ENCODE data around the gene MTUS2. TPM values are rescaled to one million over a fixed set of nuclear protein-coding genes. Genes with fewer than 3 reads are reported as not detected.
A peak's percentile ranks its signal among the peaks of the same experiment; 100 is the strongest.

Gene MTUS2
- total RNA-seq, 2 donors from 2014 or later, result 1.9 to 4.9 TPM

DNA sequence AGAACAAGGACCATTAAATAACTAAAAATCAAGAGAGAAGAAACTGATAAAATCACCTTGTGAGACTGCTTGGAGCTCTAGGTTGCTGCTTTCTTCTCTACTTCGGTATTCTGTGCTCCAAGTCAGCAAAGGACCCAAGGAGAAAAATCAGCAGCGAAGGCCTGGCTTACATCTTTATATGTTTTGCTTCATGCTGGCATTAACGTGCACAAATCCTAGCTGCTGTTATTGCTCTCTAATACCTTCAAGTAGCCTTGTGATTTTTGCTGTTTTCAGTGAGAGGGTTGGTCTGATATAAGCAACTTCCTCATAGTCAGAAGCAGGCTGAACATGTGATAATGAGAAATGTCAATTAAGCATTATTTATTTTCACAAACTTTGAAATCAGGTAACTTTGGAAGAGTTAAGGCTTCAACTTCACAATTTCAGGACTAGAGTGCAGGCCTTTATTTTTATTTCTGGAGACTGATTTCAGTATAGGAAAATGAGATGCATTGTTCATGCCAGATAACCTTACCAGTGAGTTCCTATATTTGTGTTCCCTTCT, 410.2 kb downstream of the MTUS2 start:
- H3K36me3 Mint-ChIP-seq (ENCODE audit: low read depth), result no peaks in the 10 kb centered on the region
- no peak overlapping the region for H3K27ac Mint-ChIP-seq
- ATAC-seq (no peak), DNase-seq (no peak)
- no peaks in the 10 kb centered on the region for H3K4me1 Mint-ChIP-seq
- no peak overlapping the region for H3K4me3 Mint-ChIP-seq
- H3K27me3 Mint-ChIP-seq, result no peaks in the 10 kb centered on the region
- no peaks in the 10 kb centered on the region for H3K9me3 ChIP-seq (ENCODE audit: control insufficient read depth, low read length, poor library complexity, severe bottlenecking)

DNA sequence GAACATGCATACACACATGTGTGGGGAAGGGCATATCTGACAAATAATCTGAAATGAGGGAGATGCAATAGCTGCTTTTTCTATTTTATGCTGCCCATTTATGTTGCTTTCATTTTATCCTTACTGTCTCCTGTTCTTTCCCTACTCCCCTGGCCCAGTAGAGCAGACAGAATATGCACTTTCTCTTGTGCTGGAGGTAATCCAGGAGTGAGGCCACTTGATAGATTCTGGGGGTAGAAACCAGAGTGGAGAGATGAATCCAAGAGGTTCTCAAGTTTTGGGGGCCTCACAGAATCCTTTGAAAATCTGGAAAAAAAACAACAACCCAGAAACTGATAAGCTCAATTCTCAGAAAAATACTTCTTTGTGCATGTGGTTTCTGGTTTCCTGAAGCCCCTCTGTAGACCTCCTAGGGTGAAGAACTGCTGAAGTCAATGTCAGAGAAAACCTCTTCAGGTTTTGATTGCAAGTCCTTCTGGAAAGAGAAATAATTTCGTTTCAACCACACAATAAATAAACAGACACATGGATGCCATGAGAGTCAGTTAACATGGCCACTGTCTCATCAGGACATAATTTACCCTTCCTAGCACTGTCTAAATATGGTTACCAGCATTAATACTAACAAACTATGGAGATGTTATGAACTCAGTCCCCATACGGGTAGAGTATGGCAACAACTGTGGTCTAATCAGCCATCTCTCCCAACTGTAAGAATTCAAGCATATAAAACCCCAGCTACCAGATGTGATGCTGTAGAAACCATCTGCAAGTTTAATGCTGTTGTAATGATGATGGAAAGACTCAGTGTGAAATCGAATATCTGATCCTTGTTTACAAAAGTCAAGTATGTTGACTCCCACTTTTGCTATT, 419.8 kb downstream of the MTUS2 start:
- Mint-ChIP-seq H3K27ac (no peak overlapping the region), H3K4me3 (no peak overlapping the region), H3K4me1 (no peaks in the 10 kb centered on the region), H3K27me3 (peaks cover 16% of the 10 kb centered on the region), H3K36me3 (ENCODE audit: low read depth) (peaks cover 5% of the 10 kb centered on the region)
- no peak for DNase-seq
- ATAC-seq, result no peak
- H3K9me3 ChIP-seq (ENCODE audit: control insufficient read depth, low read length, poor library complexity, severe bottlenecking), result no peaks in the 10 kb centered on the region

DNA sequence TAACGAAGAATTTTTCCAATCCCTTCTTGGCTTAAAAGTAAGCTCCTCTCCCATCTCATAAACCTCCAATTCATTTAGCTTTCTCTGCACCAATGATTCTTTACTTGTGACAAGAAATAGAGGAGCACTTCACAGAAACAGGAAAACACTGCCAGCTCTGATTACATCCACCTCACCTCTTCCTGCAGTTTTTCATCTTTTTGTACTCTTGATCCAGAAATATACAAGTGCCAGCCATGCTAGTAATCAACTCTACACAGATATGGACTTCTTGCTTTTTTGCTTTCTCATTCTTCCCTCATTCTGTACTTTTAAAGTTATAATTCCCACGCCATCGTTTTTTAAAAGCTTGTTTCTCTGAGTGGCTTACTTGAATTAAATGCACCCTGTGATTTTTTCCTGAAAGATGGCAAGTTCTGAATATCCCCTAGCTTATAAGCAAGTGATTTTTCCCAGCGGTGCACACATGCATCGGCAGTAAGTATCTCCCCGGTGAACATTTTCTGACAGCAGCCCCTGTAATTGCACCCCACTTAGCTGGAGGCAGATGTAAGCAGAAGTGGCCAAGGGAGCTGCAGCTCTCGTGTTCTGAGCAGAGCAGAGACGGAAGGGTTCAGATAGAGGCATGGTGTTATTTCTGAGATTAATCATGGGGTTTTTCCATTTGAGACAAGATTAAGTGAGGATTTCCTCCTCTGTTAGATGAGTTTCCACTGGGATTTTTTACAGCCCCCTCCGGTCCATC, 434.7 kb downstream of the MTUS2 start:
- DNase-seq (no peak), ATAC-seq (no peak)
- Mint-ChIP-seq H3K27ac (no peak overlapping the region), H3K27me3 (peaks cover 20% of the 10 kb centered on the region), H3K4me1 (peaks cover 4% of the 10 kb centered on the region), H3K4me3 (no peak overlapping the region), H3K36me3 (ENCODE audit: low read depth) (no peaks in the 10 kb centered on the region)
- H3K9me3 ChIP-seq (ENCODE audit: control insufficient read depth, low read length, poor library complexity, severe bottlenecking), result no peaks in the 10 kb centered on the region

GRCh38 chr13:29255567-29255966, 435.4 kb downstream of the MTUS2 start:
- no peaks in the 10 kb centered on the region for H3K9me3 ChIP-seq (ENCODE audit: control insufficient read depth, low read length, poor library complexity, severe bottlenecking)
- Mint-ChIP-seq H3K4me1 (peaks cover 4% of the 10 kb centered on the region), H3K27me3 (peaks cover 20% of the 10 kb centered on the region), H3K27ac (no peak overlapping the region), H3K4me3 (no peak overlapping the region), H3K36me3 (ENCODE audit: low read depth) (no peaks in the 10 kb centered on the region)
- ATAC-seq (no peak), DNase-seq (no peak)

DNA sequence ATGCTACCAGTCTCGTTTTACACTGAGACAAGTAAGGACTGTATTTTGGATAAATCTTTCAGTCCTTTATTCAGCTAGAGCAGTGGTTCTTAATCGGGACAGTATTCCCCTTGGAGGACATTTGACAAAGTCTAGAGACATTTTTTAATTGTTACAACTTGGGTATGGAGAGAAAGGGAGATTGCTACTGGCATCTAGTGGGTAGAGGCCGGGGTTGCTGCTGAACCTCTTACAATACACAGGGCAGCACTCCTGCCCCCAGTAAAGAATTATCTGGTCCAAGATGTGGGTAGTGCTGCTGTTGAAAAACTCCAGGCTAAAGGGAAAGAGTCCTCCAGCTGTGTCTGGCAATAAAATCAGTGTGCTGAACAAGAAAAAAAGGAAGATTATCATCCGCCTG, 440.5 kb downstream of the MTUS2 start:
- ATAC-seq, result peak; percentile 39
- no peak for DNase-seq
- H3K4me1 Mint-ChIP-seq, result no peaks in the 10 kb centered on the region
- H3K27ac Mint-ChIP-seq, result no peak overlapping the region
- no peak overlapping the region for H3K4me3 Mint-ChIP-seq
- peaks cover 2% of the 10 kb centered on the region for H3K9me3 ChIP-seq (ENCODE audit: control insufficient read depth, low read length, poor library complexity, severe bottlenecking)
- no peaks in the 10 kb centered on the region for H3K36me3 Mint-ChIP-seq (ENCODE audit: low read depth)
- peaks cover 10% of the 10 kb centered on the region for H3K27me3 Mint-ChIP-seq

DNA sequence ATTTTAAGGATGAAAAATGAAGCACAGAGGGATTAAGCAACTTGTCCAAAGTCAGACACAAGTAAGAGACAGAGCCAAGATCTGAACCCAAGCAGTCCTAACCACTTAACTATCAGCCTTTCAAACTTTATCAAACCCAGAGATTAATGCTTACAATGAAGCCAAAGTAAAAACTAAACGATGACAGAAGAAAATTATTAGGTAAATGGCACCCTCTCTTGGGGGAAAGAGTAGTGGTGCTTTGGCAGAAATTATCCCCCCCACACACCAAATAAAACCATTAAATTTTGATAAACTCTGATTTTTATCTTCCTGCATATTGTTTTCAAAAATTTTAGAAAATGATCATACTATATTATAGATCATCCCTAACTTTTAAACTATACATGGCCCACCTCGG, 446.1 kb downstream of the MTUS2 start:
- Mint-ChIP-seq H3K27ac (peak overlapping the region; percentile 5), H3K4me3 (no peak overlapping the region), H3K4me1 (peaks cover 3% of the 10 kb centered on the region), H3K36me3 (ENCODE audit: low read depth) (peaks cover 2% of the 10 kb centered on the region), H3K27me3 (no peaks in the 10 kb centered on the region)
- peaks cover 2% of the 10 kb centered on the region for H3K9me3 ChIP-seq (ENCODE audit: control insufficient read depth, low read length, poor library complexity, severe bottlenecking)
- no peak for DNase-seq
- ATAC-seq, result no peak

- Mint-ChIP-seq H3K4me3 (no peak overlapping the region), H3K4me1 (peaks cover 3% of the 10 kb centered on the region), H3K27ac (peak overlapping the region; percentile 5), H3K36me3 (ENCODE audit: low read depth) (peaks cover 2% of the 10 kb centered on the region), H3K27me3 (no peaks in the 10 kb centered on the region)
- ATAC-seq (no peak), DNase-seq (no peak)
- H3K9me3 ChIP-seq (ENCODE audit: control insufficient read depth, low read length, poor library complexity, severe bottlenecking), result peaks cover 2% of the 10 kb centered on the region
Measured at GRCh38 chr13:29266756-29267733, 446.9 kb downstream of the MTUS2 start.

- H3K4me3 Mint-ChIP-seq, result no peak overlapping the region
- ATAC-seq (no peak), DNase-seq (no peak)
- peaks cover 3% of the 10 kb centered on the region for H3K4me1 Mint-ChIP-seq
- peaks cover 2% of the 10 kb centered on the region for H3K36me3 Mint-ChIP-seq (ENCODE audit: low read depth)
- no peaks in the 10 kb centered on the region for H3K9me3 ChIP-seq (ENCODE audit: control insufficient read depth, low read length, poor library complexity, severe bottlenecking)
- no peak overlapping the region for H3K27ac Mint-ChIP-seq
- H3K27me3 Mint-ChIP-seq, result no peaks in the 10 kb centered on the region
Measured at GRCh38 chr13:29270271-29270985, 450.3 kb downstream of the MTUS2 start.

DNA sequence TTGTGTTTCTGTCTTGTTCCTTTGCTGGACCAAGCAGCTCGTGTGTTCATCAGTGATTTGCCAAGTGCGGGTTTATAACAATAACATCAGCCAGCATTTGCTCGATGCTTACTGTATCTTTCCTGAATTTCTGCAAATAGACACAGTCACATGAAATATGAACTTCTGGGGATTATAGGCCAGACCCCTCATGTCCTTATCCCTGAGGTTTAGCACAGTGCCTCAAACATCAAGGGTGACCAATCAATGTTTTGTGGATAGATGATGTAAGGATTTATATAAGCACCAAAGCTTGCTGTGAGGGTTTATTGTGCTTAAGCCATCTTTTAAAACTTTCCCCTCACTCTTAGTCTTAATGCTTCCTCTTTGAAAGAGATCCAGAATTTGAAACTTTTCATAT, 451.5 kb downstream of the MTUS2 start:
- no peak overlapping the region for H3K4me3 Mint-ChIP-seq
- H3K27me3 Mint-ChIP-seq, result peaks cover 5% of the 10 kb centered on the region
- H3K9me3 ChIP-seq (ENCODE audit: control insufficient read depth, low read length, poor library complexity, severe bottlenecking), result no peaks in the 10 kb centered on the region
- peaks cover 2% of the 10 kb centered on the region for H3K36me3 Mint-ChIP-seq (ENCODE audit: low read depth)
- H3K4me1 Mint-ChIP-seq, result peaks cover 3% of the 10 kb centered on the region
- DNase-seq, result no peak
- no peak for ATAC-seq
- no peak overlapping the region for H3K27ac Mint-ChIP-seq

GRCh38 chr13:29279356-29280254, 459.5 kb downstream of the MTUS2 start:
- peaks cover 26% of the 10 kb centered on the region for H3K27me3 Mint-ChIP-seq

GRCh38 chr13:29281932-29282495, 461.9 kb downstream of the MTUS2 start:
- DNase-seq (no peak), ATAC-seq (no peak)
- Mint-ChIP-seq H3K4me1 (no peaks in the 10 kb centered on the region), H3K4me3 (no peak overlapping the region), H3K36me3 (ENCODE audit: low read depth) (no peaks in the 10 kb centered on the region), H3K27me3 (peaks cover 19% of the 10 kb centered on the region), H3K27ac (no peak overlapping the region)
- H3K9me3 ChIP-seq (ENCODE audit: control insufficient read depth, low read length, poor library complexity, severe bottlenecking), result no peaks in the 10 kb centered on the region

More at GRCh38 chr13:29279356-29280254, 459.5 kb downstream of the MTUS2 start:
- no peak overlapping the region for H3K27ac Mint-ChIP-seq
- no peaks in the 10 kb centered on the region for H3K9me3 ChIP-seq (ENCODE audit: control insufficient read depth, low read length, poor library complexity, severe bottlenecking)
- DNase-seq, result no peak
- no peaks in the 10 kb centered on the region for H3K36me3 Mint-ChIP-seq (ENCODE audit: low read depth)
- H3K4me3 Mint-ChIP-seq, result no peak overlapping the region
- no peaks in the 10 kb centered on the region for H3K4me1 Mint-ChIP-seq
- no peak for ATAC-seq
